ENCODE data around the gene CNP. TPM values are rescaled to one million over a fixed set of nuclear protein-coding genes. Genes with fewer than 3 reads are reported as not detected.

CNP gene
- total RNA-seq, 1 experiment from 2014 or later = 79.9 TPM

DNA sequence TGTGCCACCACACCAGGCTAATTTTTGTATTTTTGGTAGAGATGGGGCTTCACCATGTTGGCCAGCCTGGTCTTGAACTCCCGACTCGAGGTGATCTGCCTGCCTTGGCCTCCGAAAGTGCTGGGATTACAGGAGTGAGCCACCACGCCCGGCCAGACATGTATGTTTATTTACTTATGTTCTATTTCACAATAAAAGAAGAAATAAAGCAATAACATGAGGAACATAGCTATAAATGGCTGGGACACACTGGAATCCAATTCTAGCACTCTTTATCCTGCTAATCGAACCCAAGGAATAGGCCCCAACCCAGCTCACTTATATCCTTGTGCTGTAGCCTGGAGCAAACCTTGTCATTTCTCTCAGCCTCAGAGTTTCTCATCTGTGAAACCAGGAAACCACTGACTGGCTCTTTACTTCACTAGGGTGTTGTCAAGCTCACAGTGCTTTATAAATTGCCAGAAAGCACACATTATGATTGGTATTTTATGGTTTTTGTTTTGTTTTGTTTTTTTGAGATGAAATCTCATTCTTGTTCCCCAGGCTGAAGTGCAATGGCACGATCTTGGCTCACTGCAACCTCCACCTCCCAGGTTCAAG, 40.5 kb upstream of the CNP start:
- in situ Hi-C loops (cut with HindIII; ENCODE audit: low pct_unique_long_range_greater_than_20kb, low sequenced_read_pairs) (no loop called here), intact Hi-C loops (cut with micrococcal nuclease; ENCODE audit: unreplicated experiment) (no loop called here)
- no peaks in the 10 kb centered on the region for H3K27me3 ChIP-seq (ENCODE audit: control insufficient read depth, insufficient read depth, low read length)
- ChIA-PET POLR2A (interaction anchor here (0.5 to 1.0 kb wide), 2 partner anchors 8 to 19 kb away, joined by 3 read pairs; no protein-coding TSS in a partner anchor), CTCF (no interaction called here)
- TF ChIP-seq SIN3A (IDR thresholded peaks at IDR 0.05; ENCODE audit: borderline replicate concordance, insufficient read depth, low read depth, low read length) (no peak), TCF7L2 (IDR thresholded peaks at IDR 0.05; ENCODE audit: low read depth, low read length) (no peak), POLR2AphosphoS5 (IDR thresholded peaks at IDR 0.05; ENCODE audit: low read depth, low read length) (no peak)
- TF ChIP-seq, protein P1, sequence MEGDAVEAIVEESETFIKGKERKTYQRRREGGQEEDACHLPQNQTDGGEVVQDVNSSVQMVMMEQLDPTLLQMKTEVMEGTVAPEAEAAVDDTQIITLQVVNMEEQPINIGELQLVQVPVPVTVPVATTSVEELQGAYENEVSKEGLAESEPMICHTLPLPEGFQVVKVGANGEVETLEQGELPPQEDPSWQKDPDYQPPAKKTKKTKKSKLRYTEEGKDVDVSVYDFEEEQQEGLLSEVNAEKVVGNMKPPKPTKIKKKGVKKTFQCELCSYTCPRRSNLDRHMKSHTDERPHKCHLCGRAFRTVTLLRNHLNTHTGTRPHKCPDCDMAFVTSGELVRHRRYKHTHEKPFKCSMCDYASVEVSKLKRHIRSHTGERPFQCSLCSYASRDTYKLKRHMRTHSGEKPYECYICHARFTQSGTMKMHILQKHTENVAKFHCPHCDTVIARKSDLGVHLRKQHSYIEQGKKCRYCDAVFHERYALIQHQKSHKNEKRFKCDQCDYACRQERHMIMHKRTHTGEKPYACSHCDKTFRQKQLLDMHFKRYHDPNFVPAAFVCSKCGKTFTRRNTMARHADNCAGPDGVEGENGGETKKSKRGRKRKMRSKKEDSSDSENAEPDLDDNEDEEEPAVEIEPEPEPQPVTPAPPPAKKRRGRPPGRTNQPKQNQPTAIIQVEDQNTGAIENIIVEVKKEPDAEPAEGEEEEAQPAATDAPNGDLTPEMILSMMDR (IDR thresholded peaks at IDR 0.05) = no peak
- TF ChIP-seq, protein P2, sequence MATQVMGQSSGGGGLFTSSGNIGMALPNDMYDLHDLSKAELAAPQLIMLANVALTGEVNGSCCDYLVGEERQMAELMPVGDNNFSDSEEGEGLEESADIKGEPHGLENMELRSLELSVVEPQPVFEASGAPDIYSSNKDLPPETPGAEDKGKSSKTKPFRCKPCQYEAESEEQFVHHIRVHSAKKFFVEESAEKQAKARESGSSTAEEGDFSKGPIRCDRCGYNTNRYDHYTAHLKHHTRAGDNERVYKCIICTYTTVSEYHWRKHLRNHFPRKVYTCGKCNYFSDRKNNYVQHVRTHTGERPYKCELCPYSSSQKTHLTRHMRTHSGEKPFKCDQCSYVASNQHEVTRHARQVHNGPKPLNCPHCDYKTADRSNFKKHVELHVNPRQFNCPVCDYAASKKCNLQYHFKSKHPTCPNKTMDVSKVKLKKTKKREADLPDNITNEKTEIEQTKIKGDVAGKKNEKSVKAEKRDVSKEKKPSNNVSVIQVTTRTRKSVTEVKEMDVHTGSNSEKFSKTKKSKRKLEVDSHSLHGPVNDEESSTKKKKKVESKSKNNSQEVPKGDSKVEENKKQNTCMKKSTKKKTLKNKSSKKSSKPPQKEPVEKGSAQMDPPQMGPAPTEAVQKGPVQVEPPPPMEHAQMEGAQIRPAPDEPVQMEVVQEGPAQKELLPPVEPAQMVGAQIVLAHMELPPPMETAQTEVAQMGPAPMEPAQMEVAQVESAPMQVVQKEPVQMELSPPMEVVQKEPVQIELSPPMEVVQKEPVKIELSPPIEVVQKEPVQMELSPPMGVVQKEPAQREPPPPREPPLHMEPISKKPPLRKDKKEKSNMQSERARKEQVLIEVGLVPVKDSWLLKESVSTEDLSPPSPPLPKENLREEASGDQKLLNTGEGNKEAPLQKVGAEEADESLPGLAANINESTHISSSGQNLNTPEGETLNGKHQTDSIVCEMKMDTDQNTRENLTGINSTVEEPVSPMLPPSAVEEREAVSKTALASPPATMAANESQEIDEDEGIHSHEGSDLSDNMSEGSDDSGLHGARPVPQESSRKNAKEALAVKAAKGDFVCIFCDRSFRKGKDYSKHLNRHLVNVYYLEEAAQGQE (IDR thresholded peaks at IDR 0.05; ENCODE audit: insufficient read depth in 1 of 2, low read depth in 2 of 2, low read length in 1 of 2) = no peak
- no peak for DNase-seq (ENCODE audit: low read depth, low spot score)
- no peak for ATAC-seq
- no peak overlapping the region for H3K27ac ChIP-seq (ENCODE audit: low read length)
- H3K36me3 ChIP-seq (ENCODE audit: control insufficient read depth, insufficient read depth, low read length) = no peaks in the 10 kb centered on the region
- no peak overlapping the region for H3K4me3 ChIP-seq (ENCODE audit: low read depth in 2 of 2, low read length in 2 of 2)
- BruUV-seq (replicated peaks) = no TSS peak
- no peaks in the 10 kb centered on the region for H3K9me3 ChIP-seq (ENCODE audit: control insufficient read depth, insufficient read depth, low read depth, low read length)
- peaks cover 7% of the 10 kb centered on the region; the same call in 1 of the 2 replicates for H3K4me1 ChIP-seq (ENCODE audit: control insufficient read depth, insufficient read depth, low read length)

DNA sequence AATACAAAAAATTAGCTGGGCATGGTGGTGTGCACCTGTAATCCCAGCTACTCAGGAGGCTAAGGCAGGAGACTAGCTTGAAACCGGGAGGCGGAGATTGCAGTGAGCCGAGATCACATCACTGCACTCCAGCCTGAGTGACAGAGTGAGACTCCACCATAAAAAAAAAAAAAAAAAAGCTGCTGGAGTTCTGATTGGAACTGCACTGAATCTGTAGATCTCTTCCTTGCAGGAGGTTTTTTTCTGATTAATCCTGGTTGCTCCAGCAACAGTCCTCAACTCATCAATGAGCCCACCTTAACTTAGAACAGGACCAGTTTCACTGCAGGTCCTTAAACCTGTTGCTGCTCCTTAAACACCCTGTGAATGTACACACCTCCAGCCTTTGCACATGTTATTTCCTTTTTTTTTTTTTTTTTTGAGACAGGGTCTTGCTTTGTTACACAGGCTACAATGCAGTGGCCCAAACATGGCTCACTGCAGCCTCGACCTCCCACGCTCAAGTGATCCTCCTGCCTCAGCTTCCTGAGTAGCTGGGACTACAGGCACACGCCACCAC, 37.8 kb upstream of the CNP start:
- Histone ChIP-seq H3K4me1 (ENCODE audit: control insufficient read depth, insufficient read depth, low read length) (peaks cover 7% of the 10 kb centered on the region; the same call in 1 of the 2 replicates), H3K36me3 (ENCODE audit: control insufficient read depth, insufficient read depth, low read length) (no peaks in the 10 kb centered on the region), H3K27me3 (ENCODE audit: control insufficient read depth, insufficient read depth, low read length) (no peaks in the 10 kb centered on the region), H3K27ac (ENCODE audit: low read length) (no peak overlapping the region), H3K9me3 (ENCODE audit: control insufficient read depth, insufficient read depth, low read depth, low read length) (no peaks in the 10 kb centered on the region), H3K4me3 (ENCODE audit: low read depth in 2 of 2, low read length in 2 of 2) (no peak overlapping the region)
- ChIA-PET CTCF (interaction anchor here (0.8 kb wide), 1 partner anchor 33 kb away, joined by 3 read pairs; no protein-coding TSS in a partner anchor), POLR2A (no interaction called here)
- TF ChIP-seq, protein P1 (IDR thresholded peaks at IDR 0.05) = no peak
- TF ChIP-seq POLR2AphosphoS5 (IDR thresholded peaks at IDR 0.05; ENCODE audit: low read depth, low read length) = no peak
- TF ChIP-seq, protein P2 (IDR thresholded peaks at IDR 0.05; ENCODE audit: insufficient read depth in 1 of 2, low read depth in 2 of 2, low read length in 1 of 2) = no peak
- TF ChIP-seq SIN3A (IDR thresholded peaks at IDR 0.05; ENCODE audit: borderline replicate concordance, insufficient read depth, low read depth, low read length) = no peak
- no peak for TF ChIP-seq TCF7L2 (IDR thresholded peaks at IDR 0.05; ENCODE audit: low read depth, low read length)
- ATAC-seq = no peak
- in situ Hi-C loops (cut with HindIII; ENCODE audit: low pct_unique_long_range_greater_than_20kb, low sequenced_read_pairs) = no loop called here
- intact Hi-C loops (cut with micrococcal nuclease; ENCODE audit: unreplicated experiment) = no loop called here
- BruUV-seq (replicated peaks) = no TSS peak
- no peak for DNase-seq (ENCODE audit: low read depth, low spot score)

All from Panc1 (cell line).